Stimulated activated effector memory CD8-positive, alpha-beta T cell treated with anti-CD3 and anti-CD28 coated beads, Interleukin-12 subunit alpha, Interleukin-12 subunit beta, amount 100 ng/mL, for 72 hours (primary cell): ENCODE results near the gene ARHGAP5.

Experiments used
- ATAC-seq: fragments of 150-1000 bp; cut with Tn5 transposase; 2 replicates; pipeline ENCODE4 v1.10.0; 2021
- DNase-seq, 2 donors: peaks; one replicate each; pipeline ENCODE4 v3.0.0; 2021 to 2022; ENCODE audit warnings: low spot score in 2 of 2
- H3K27ac Mint-ChIP-seq: one replicate; pipeline ENCODE4 v1.8.0; 2022; ENCODE audit warnings: mild to moderate bottlenecking, mixed read lengths
- H3K36me3 Mint-ChIP-seq: one replicate; pipeline ENCODE4 v1.8.0; 2022; ENCODE audit warnings: mild to moderate bottlenecking, mixed read lengths
- H3K4me1 Mint-ChIP-seq: one replicate; pipeline ENCODE4 v1.8.0; 2022; ENCODE audit warnings: mixed read lengths
- H3K4me3 Mint-ChIP-seq: one replicate; pipeline ENCODE4 v1.8.0; 2022; ENCODE audit warnings: mild to moderate bottlenecking, mixed read lengths
- H3K9me3 Mint-ChIP-seq: one replicate; pipeline ENCODE4 v1.8.0; 2022; ENCODE audit warnings: mixed read lengths

The ARHGAP5 gene, protein sequence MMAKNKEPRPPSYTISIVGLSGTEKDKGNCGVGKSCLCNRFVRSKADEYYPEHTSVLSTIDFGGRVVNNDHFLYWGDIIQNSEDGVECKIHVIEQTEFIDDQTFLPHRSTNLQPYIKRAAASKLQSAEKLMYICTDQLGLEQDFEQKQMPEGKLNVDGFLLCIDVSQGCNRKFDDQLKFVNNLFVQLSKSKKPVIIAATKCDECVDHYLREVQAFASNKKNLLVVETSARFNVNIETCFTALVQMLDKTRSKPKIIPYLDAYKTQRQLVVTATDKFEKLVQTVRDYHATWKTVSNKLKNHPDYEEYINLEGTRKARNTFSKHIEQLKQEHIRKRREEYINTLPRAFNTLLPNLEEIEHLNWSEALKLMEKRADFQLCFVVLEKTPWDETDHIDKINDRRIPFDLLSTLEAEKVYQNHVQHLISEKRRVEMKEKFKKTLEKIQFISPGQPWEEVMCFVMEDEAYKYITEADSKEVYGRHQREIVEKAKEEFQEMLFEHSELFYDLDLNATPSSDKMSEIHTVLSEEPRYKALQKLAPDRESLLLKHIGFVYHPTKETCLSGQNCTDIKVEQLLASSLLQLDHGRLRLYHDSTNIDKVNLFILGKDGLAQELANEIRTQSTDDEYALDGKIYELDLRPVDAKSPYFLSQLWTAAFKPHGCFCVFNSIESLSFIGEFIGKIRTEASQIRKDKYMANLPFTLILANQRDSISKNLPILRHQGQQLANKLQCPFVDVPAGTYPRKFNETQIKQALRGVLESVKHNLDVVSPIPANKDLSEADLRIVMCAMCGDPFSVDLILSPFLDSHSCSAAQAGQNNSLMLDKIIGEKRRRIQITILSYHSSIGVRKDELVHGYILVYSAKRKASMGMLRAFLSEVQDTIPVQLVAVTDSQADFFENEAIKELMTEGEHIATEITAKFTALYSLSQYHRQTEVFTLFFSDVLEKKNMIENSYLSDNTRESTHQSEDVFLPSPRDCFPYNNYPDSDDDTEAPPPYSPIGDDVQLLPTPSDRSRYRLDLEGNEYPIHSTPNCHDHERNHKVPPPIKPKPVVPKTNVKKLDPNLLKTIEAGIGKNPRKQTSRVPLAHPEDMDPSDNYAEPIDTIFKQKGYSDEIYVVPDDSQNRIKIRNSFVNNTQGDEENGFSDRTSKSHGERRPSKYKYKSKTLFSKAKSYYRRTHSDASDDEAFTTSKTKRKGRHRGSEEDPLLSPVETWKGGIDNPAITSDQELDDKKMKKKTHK (N-terminal part only)

DNA sequence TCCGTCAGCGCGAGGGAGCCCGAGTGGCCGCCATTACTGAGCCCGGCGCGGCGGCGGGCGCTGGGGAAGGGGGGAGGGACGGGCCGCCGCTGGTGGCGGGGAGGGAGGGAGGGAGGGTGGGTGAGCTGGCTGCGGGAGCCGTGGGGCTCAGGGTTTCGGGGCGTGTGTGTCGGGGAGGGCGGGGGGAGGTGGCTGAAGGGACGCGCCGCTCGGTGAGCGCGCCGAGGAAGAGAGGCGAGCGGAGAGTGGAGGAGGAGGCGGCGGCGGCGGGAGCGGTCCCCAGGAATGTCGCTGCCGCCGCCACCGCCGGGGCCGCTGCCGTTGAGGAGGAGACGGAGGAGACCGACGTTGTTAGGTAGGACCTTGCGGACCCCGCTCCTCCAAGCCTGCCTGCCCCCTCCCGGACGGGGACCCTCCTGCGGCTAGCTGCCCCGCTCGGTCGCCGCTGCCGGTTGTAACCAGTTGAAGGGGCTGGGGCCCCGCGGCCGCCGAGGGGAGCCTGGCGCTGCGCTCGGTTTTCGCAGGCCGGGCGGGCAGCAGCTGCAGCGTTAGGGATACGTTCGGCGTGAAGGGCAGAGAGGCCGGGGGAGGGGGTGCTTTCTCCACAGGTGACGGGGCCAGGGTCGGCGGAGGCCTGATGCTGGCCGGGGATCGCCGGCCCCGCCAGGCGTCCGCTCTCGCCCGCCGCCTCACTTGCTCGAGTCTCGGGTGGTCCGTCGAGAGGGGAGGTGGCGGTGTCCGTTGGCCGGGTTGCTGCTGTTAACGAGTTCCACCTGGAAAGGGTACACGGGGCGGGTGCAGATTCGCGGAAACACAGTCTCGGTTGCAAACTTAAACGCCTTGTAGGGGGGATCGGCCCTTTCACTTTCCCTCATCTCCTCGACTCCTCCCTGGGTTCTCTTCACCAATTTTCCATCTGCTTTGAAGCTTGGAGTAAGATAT is at the start of gene ARHGAP5:
ARHGAP5 (plus strand) TSS at position 224 of the 942 bp plus-strand sequence. CDS start 13,366 bp downstream, outside the sequence.
- Mint-ChIP-seq H3K4me1 (peaks cover 33% of the 10 kb centered on the region), H3K9me3 (no peaks in the 10 kb centered on the region), H3K27ac (peak within 1 kb of the TSS; percentile 86), H3K36me3 (peaks cover 17% of the 10 kb centered on the region), H3K4me3 (peak within 1 kb of the TSS; percentile 95)
- peak; percentile 32 to 76 for DNase-seq
- peak; percentile 65 for ATAC-seq

DNA sequence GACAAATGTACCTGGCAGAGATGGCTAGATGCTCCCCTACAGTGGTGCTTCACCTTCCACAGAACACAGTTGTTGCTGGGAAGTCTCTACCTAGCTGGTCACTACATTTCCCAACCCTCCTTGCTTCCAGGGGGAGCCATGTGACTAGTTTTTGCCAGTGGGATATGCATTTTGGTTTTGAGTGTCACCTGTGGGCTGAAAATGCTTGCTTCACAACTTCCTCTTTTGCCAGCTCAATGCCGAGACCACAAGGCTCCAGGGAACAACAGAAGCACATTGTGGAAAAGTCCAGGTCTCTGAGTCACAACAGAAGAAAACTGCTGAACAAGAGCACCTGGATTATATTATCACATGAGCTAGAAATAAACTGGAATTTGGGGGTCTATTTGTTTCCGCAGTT is 48.5 kb upstream of the ARHGAP5 start:
- H3K4me3 Mint-ChIP-seq: no peak overlapping the region
- no peak for ATAC-seq
- H3K4me1 Mint-ChIP-seq: no peaks in the 10 kb centered on the region
- no peaks in the 10 kb centered on the region for H3K9me3 Mint-ChIP-seq
- H3K36me3 Mint-ChIP-seq: no peaks in the 10 kb centered on the region
- H3K27ac Mint-ChIP-seq: no peak overlapping the region
- no peak for DNase-seq

DNA sequence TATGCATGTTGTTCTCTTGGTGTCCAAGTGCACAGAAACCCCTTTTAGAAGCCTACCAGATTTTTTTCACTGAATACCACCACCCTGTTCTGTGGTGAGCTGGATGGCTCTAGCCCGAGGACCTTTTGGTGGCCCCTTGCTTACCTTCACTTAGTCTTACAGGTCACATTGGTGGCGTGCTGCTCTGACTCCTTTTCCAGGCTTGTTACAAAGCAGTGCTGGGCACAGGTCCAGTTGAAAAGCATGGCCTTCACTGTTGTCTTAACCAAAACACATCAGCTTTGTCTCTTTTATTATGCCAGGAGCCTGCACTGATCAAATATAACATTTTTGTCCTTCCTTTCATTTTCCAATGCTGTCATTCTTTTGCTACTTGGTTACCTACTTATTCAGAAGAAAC is 43.6 kb upstream of the ARHGAP5 start:
- Mint-ChIP-seq H3K36me3 (no peaks in the 10 kb centered on the region), H3K4me1 (no peaks in the 10 kb centered on the region), H3K4me3 (no peak overlapping the region), H3K9me3 (no peaks in the 10 kb centered on the region), H3K27ac (no peak overlapping the region)
- ATAC-seq (no peak), DNase-seq (no peak)

DNA sequence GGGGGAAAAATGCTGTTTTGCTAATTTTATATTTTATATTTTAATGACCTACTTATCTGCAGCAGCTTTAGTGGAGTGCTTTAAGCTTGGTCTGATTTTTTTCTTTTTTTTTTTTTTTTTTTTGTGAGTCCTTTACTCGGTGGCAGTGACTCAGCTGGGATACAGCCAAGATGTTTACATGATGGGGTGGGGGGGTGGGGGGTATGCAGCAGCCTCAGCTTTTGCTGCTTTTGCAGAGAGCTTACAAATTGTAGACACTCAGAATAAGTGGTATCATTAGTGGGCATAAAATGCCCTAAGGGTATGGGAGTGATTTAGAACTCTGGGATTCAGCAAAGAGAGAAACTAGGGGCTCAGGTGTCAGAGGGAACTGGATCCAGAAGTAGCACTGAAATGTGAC is 38.2 kb upstream of the ARHGAP5 start:
- no peaks in the 10 kb centered on the region for H3K4me1 Mint-ChIP-seq
- H3K9me3 Mint-ChIP-seq: no peaks in the 10 kb centered on the region
- no peak overlapping the region for H3K27ac Mint-ChIP-seq
- no peak overlapping the region for H3K4me3 Mint-ChIP-seq
- H3K36me3 Mint-ChIP-seq: no peaks in the 10 kb centered on the region
- ATAC-seq (no peak), DNase-seq (no peak)

DNA sequence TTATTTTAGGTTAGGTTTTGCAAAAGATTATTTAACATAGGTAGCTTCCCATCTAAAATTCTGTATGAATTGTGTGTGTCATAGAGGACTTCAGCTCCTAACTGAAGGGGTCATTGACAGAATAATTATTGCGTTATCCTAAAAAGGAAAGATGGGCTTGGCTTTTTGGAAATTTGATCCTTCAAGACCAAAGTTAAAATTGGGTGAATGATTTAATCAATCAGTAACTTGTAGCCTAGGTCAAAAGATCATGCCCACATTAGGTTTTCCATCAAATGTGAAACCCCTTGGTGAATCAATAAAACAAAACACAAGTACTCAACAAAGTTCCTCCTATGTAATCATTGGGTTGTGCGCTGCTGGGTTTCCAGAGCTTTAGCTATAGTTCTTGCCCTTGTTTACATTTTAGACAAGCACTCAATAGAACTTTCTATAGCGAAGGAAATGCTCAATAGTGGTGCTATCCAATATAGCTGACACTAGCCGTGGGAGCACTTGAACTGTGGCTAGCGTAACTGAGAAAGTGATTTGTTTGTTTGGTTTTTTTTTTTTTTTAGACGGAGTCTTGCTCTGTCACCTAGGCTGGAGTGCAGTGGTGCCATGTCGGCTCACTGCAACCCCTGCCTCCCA is 37.6 kb upstream of the ARHGAP5 start:
- Mint-ChIP-seq H3K36me3 (no peaks in the 10 kb centered on the region), H3K27ac (no peak overlapping the region), H3K4me1 (no peaks in the 10 kb centered on the region), H3K9me3 (no peaks in the 10 kb centered on the region), H3K4me3 (no peak overlapping the region)
- ATAC-seq: no peak
- no peak for DNase-seq

DNA sequence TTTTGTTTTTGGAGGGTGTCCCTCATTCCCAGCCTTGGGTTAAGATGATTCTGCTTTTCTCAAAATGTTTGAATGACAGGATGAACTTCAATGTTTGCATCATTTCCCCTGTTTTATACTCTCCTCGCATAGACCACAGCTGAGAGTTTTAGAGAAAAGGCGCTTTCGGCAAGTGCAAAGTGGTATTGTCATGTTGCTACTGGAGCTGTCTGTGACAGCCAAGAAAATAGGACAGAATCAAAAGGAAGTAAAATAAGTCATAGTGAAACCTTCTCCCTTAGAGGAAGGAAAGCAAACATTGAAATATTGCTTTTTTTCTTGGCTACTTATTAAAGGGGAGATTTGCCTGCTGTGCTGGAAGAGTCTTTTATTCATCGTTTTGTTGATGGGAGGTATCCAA is 33.5 kb upstream of the ARHGAP5 start:
- no peak for DNase-seq
- Mint-ChIP-seq H3K27ac (no peak overlapping the region), H3K36me3 (no peaks in the 10 kb centered on the region), H3K9me3 (no peaks in the 10 kb centered on the region), H3K4me3 (no peak overlapping the region), H3K4me1 (no peaks in the 10 kb centered on the region)
- ATAC-seq: no peak

DNA sequence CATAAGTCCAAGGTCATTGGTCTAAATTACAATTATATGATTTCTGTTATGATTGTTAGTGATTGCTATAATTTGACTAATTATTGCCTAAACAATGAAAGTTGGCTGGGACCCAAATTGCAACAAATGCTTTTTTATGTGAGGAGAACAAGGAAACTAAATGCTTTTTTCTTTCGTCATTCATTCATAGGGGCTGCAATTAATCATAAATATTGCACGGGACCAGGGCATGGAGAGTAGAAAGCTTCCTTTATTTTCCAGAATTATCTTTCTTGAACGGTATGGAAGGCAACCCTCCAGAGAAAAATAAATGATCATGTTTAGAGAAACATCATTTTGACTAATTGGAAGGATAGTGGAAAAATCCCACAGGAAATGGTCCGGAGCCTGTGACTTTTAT is 32.6 kb upstream of the ARHGAP5 start:
- DNase-seq (no peak), ATAC-seq (no peak)
- Mint-ChIP-seq H3K9me3 (no peaks in the 10 kb centered on the region), H3K27ac (no peak overlapping the region), H3K4me3 (no peak overlapping the region), H3K36me3 (no peaks in the 10 kb centered on the region), H3K4me1 (no peaks in the 10 kb centered on the region)

DNA sequence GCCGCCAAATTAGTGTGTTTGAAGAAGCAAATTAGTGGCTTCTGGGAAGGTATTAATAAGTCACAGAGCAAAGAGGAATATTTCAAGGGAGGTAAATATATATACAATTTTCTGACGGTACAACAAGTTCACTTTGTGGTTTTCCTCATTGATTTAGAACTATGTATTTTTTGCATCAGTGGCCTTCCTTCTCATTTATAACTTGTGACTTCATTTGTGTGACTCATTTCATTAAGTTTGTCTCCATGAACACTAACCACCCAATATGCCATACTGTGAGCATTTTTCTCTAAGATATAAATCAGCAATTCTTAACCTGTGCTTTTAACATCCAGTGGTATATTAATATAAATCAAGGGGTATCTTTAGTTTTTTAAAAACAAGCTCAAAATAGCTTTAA is 29.3 kb upstream of the ARHGAP5 start:
- no peak overlapping the region for H3K4me3 Mint-ChIP-seq
- DNase-seq: no peak
- no peaks in the 10 kb centered on the region for H3K4me1 Mint-ChIP-seq
- peak; percentile 39 for ATAC-seq
- H3K27ac Mint-ChIP-seq: no peak overlapping the region
- H3K36me3 Mint-ChIP-seq: no peaks in the 10 kb centered on the region
- H3K9me3 Mint-ChIP-seq: no peaks in the 10 kb centered on the region

DNA sequence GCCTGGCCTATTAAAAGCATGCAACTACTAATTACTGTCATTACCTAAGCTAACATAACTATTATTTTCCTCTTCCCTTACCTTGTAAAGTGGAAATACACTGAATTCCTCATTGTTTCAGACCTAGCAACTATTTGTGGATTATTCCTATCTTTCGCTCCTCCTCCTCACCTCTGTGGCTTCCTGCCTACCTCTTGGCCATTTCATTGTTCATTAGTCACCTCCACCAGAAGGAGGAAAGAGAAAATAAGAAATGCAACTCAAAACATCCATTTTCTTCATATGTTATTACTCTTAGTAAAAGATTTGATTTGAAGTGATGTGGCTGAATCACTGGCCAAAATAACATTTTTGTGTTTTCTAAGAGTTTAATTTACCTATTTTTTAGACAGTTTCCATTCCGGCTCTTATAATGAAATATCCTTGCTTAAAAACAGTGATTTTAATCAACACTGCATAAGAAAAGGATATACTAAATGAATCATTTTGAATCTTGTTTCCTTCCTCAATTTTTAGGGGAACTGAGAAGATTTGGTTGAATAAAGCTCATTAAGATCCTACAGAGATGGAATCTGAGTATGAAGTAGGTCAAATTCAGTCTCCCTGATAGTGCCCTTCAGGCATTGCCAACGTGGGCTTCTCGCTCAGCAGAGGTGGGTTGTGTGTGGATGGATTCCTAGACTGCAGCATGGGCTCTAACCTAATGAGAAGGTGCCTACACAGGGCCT is 27.6 kb upstream of the ARHGAP5 start:
- DNase-seq (no peak), ATAC-seq (no peak)
- no peaks in the 10 kb centered on the region for H3K9me3 Mint-ChIP-seq
- H3K4me3 Mint-ChIP-seq: no peak overlapping the region
- no peaks in the 10 kb centered on the region for H3K36me3 Mint-ChIP-seq
- no peak overlapping the region for H3K27ac Mint-ChIP-seq
- no peaks in the 10 kb centered on the region for H3K4me1 Mint-ChIP-seq

DNA sequence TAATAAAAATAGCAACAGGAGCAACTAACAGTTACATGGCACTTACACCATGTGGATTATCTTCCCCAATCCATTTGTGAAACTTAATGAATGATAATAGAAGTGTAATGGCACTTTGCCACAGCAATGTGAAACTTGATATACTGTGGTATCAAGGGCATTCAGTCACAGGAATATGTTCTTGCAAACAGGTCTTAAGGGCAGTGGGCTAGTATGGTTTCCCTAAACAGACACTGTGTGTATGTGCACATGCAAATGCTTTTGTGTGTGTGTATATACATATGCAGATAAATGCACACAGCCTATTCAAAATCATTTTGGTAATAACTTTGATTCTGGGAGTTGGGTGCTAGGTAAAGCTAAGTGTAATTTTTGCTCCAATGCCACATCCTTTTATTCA is 26.2 kb upstream of the ARHGAP5 start:
- Mint-ChIP-seq H3K4me1 (no peaks in the 10 kb centered on the region), H3K36me3 (no peaks in the 10 kb centered on the region), H3K4me3 (no peak overlapping the region), H3K27ac (no peak overlapping the region), H3K9me3 (no peaks in the 10 kb centered on the region)
- DNase-seq (no peak), ATAC-seq (no peak)

DNA sequence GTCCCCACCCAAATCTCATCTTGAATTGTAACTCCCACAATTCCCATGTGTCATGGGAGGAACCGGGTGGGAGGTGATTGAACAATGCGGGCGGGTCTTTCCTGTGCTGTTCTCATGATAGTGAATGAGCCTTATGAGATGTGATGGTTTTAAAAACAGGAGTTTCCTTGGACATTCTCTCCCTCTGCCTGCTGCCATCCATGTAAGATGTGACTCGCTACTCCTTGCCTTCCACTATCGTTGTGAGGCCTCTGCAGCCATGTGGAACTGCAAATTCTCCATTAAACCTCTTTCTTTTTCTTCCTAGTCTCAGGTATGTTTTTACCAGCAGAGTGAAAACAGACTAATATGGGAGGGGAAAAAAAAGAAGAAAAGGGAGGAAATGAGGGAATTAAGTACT is 22.6 kb upstream of the ARHGAP5 start:
- DNase-seq: no peak
- Mint-ChIP-seq H3K9me3 (no peaks in the 10 kb centered on the region), H3K4me1 (no peaks in the 10 kb centered on the region), H3K36me3 (no peaks in the 10 kb centered on the region), H3K4me3 (no peak overlapping the region), H3K27ac (no peak overlapping the region)
- no peak for ATAC-seq

DNA sequence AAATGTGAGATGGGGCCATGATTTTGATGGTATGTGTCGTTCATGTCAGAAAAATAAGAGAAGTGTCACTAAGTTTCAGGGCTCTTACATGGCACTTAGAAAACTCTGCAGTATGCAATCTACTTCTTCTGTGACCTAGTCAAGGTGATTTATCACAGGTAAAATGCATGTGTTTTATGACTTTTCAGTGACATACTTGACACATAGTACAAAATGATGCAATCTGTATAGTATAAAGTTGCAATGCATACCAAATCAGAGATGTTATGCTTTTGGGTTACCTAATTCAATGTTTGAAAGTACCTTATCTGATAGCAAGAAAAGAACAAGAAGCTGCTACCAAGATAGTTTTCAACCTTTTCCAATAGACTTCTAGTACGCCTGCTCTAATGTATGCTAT is 21.9 kb upstream of the ARHGAP5 start:
- no peak overlapping the region for H3K4me3 Mint-ChIP-seq
- H3K27ac Mint-ChIP-seq: no peak overlapping the region
- no peak for ATAC-seq
- no peaks in the 10 kb centered on the region for H3K4me1 Mint-ChIP-seq
- H3K36me3 Mint-ChIP-seq: no peaks in the 10 kb centered on the region
- no peak for DNase-seq
- H3K9me3 Mint-ChIP-seq: no peaks in the 10 kb centered on the region

DNA sequence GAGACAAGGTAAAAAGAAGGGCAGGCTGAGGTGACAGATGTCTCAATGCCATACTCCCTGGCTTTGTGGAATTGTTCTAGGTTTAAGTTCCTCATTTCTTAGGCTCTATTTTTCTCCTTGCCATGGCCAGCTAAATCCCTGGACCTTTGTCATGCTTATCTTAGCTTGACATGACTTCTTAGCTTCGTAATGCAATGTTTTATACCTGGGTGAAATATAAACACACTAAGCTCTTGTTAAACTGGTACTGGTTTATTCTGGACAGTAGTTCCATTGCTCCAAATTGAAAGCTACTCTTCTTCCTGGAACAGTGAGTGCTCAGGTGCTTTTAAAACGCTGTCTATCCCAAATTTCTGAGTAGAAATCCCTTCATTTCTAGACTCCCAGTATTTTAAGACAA is 17.4 kb upstream of the ARHGAP5 start:
- no peak for ATAC-seq
- no peaks in the 10 kb centered on the region for H3K9me3 Mint-ChIP-seq
- DNase-seq: no peak
- H3K27ac Mint-ChIP-seq: no peak overlapping the region
- H3K4me3 Mint-ChIP-seq: no peak overlapping the region
- no peaks in the 10 kb centered on the region for H3K4me1 Mint-ChIP-seq
- no peaks in the 10 kb centered on the region for H3K36me3 Mint-ChIP-seq

DNA sequence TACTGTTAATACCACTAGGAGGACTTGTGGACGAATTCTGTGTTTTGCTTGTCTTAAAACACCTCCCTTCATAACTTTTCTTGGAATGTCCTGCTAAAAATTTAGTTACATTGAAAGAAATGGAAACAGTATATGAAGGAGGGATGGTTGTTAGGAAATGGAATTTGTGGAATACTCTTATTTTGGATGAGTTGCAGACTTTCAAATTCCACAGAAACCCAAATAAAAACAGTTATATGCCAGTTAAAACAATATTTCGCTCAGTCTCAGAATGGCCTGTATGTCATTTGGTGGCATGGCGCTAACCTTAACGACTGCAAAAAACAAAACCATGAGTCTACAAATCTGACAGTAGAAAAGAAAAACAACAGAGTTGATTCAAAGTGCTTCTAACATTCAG is 12.2 kb upstream of the ARHGAP5 start:
- no peaks in the 10 kb centered on the region for H3K4me1 Mint-ChIP-seq
- DNase-seq (no peak), ATAC-seq (no peak)
- no peaks in the 10 kb centered on the region for H3K9me3 Mint-ChIP-seq
- H3K27ac Mint-ChIP-seq: no peak overlapping the region
- no peaks in the 10 kb centered on the region for H3K36me3 Mint-ChIP-seq
- no peak overlapping the region for H3K4me3 Mint-ChIP-seq
